B cell (primary cell): ENCODE results near the gene FLNB. TPM values are rescaled to one million over a fixed set of nuclear protein-coding genes. Genes with fewer than 3 reads are reported as not detected.
A peak's percentile ranks its signal among the peaks of the same experiment; 100 is the strongest.

Experiments used
- ATAC-seq: fragments of 200-7000 bp; cut with Tn5 transposase; one replicate; pipeline ENCODE4 v1.10.0; 2021; ENCODE audit warnings: low read depth, mild to moderate bottlenecking, moderate number of reproducible peaks, moderate library complexity
- CTCF ChIA-PET: fragments of 350-600 bp; sonication (Branson Sonifier 250); formaldehyde crosslinking; loops from one replicate; lab custom pipeline; 2021; ENCODE audit warnings: antibody characterized with exemption, inconsistent platforms; lab: Charles Lee
- POLR2A ChIA-PET: fragments of 350-600 bp; sonication (Branson Sonifier 250); formaldehyde crosslinking; loops from one replicate; lab custom pipeline; 2021; ENCODE audit warnings: antibody characterized with exemption; lab: Charles Lee
- DNase-seq: peaks from one replicate; pipeline ENCODE4 v3.0.0; 2013
- H2AFZ ChIP-seq: 2 replicates; pipeline ENCODE4 v1.6.1; 2012; ENCODE audit warnings: mild to moderate bottlenecking, low read depth, low read length; ENCODE audit not compliant: insufficient read depth, poor library complexity, severe bottlenecking
- H3K27ac ChIP-seq, 2 donors: 1 replicate in 1 of 2; 2 replicates in 1 of 2; pipeline ENCODE4 v1.5.1; 2012 to 2013; ENCODE audit warnings: low read length in 2 of 2, mild to moderate bottlenecking in 2 of 2, moderate library complexity in 1 of 2
- H3K27me3 ChIP-seq, 4 experiments: fragments of 200-600 bp in 1 of 4; sonication (generic) in 1 of 4; replicated peaks in 1 of 4; 1 replicate in 2 of 4; 2 replicates in 2 of 4; pipeline versions ENCODE4 v1.6.1 to v1.7.0; 2013 to 2016; ENCODE audit warnings: low read length in 3 of 4, mild to moderate bottlenecking in 2 of 4, mixed read lengths in 1 of 4, moderate library complexity in 1 of 4; ENCODE audit not compliant: insufficient read depth in 4 of 4, control insufficient read depth in 3 of 4; ENCODE audit errors: control extremely low read depth in 1 of 4
- H3K36me3 ChIP-seq, 2 experiments: replicated peaks in 1 of 2; 1 replicate in 1 of 2; 2 replicates in 1 of 2; pipeline versions ENCODE4 v1.6.1 to v1.7.1; 2013; ENCODE audit warnings: low read length in 1 of 2; ENCODE audit not compliant: insufficient read depth in 2 of 2, control insufficient read depth in 1 of 2; ENCODE audit errors: control extremely low read depth in 1 of 2, extremely low read depth in 1 of 2
- H3K4me1 ChIP-seq, 2 donors: fragments of 200-600 bp in 1 of 2; sonication (generic) in 1 of 2; 1 replicate in 1 of 2; 2 replicates in 1 of 2; pipeline versions ENCODE4 v1.5.1 to v1.6.1; 2013 to 2017; ENCODE audit warnings: low read length in 2 of 2; ENCODE audit not compliant: control insufficient read depth in 2 of 2, insufficient read depth in 2 of 2
- H3K4me2 ChIP-seq: replicated peaks from 2 replicates; pipeline ENCODE3; 2012; ENCODE audit warnings: mild to moderate bottlenecking, low read depth, low read length; ENCODE audit not compliant: poor library complexity, severe bottlenecking
- H3K4me3 ChIP-seq, 5 experiments: fragments of 200-600 bp in 1 of 5; sonication (generic) in 1 of 5; 1 replicate in 3 of 5; 2 replicates in 2 of 5; pipeline versions ENCODE4 v1.5.1 to v1.7.0; 2011 to 2016; ENCODE audit warnings: low read length in 4 of 5, mild to moderate bottlenecking in 4 of 5, low read depth in 2 of 5, control low read depth in 1 of 5, moderate library complexity in 1 of 5; ENCODE audit not compliant: insufficient read depth in 1 of 5; ENCODE audit errors: control extremely low read depth in 1 of 5, extremely low read depth in 1 of 5
- H3K79me2 ChIP-seq: fragments of 200-600 bp; sonication (generic); one replicate; pipeline ENCODE4 v1.6.0; 2016; ENCODE audit warnings: low read length; ENCODE audit not compliant: control insufficient read depth, insufficient read depth
- H3K9ac ChIP-seq: fragments of 200-600 bp; sonication (generic); 2 replicates; pipeline ENCODE4 v1.6.1; 2017; ENCODE audit warnings: mild to moderate bottlenecking, low read length, moderate library complexity
- H3K9me3 ChIP-seq, 3 donors: one replicate each; pipeline versions ENCODE4 v1.6.1 to v1.7.1; 2013; ENCODE audit warnings: low read length in 2 of 3; ENCODE audit not compliant: control insufficient read depth in 2 of 3, insufficient read depth in 1 of 3; ENCODE audit errors: control extremely low read depth in 1 of 3
- H4K20me1 ChIP-seq: 2 replicates; pipeline ENCODE4 v1.6.0; 2012; ENCODE audit warnings: mild to moderate bottlenecking, low read length; ENCODE audit not compliant: insufficient read depth, control insufficient read depth, poor library complexity, severe bottlenecking
- H3K27ac Mint-ChIP-seq: one replicate; pipeline ENCODE4 v1.8.0; 2021; ENCODE audit warnings: mixed read lengths
- H3K27me3 Mint-ChIP-seq: one replicate; pipeline ENCODE4 v1.8.0; 2021; ENCODE audit warnings: mixed read lengths
- H3K4me1 Mint-ChIP-seq: one replicate; pipeline ENCODE4 v1.8.0; 2021; ENCODE audit warnings: mixed read lengths
- H3K4me3 Mint-ChIP-seq: one replicate; pipeline ENCODE4 v1.8.0; 2021; ENCODE audit warnings: mixed read lengths
- H3K9me3 Mint-ChIP-seq: one replicate; pipeline ENCODE4 v1.8.0; 2022; ENCODE audit warnings: mixed read lengths; ENCODE audit not compliant: insufficient read depth
- CTCF ChIP-seq: fragments of 200-600 bp; IDR thresholded peaks from one replicate; pipeline ENCODE4 v1.8.0; 2022; ENCODE audit warnings: antibody characterized with exemption, mild to moderate bottlenecking
- EZH2 ChIP-seq: IDR thresholded peaks from 2 replicates; pipeline ENCODE4 v1.6.1; 2012; ENCODE audit warnings: borderline replicate concordance, low read depth, mild to moderate bottlenecking, moderate library complexity, low read length; ENCODE audit not compliant: insufficient read depth, poor library complexity, severe bottlenecking
- WGBS: methylation state at CpG from one replicate; pipeline ENCODE4 v1.1.5; 2013; ENCODE audit warnings: missing lambda C conversion rate; ENCODE audit not compliant: insufficient coverage; 5-methylcytosine and 5-hydroxymethylcytosine counted together
- intact Hi-C: fragments of 100-400 bp; cut with micrococcal nuclease; formaldehyde crosslinking; loops from one replicate; pipeline ENCODE4 v1.10.0; 2022
- polyA plus RNA-seq: library from polyadenylated mRNA; depleted of rRNA; stranded (reverse); fragments of >200 nt; gene quantifications from 2 replicates; pipeline ENCODE4 v1.2.3, GENCODE V29; 2012
- total RNA-seq, 2 donors: library from RNA; stranded (reverse); fragments of 120-200 nt in 1 of 2; gene quantifications; 1 replicate in 1 of 2; 2 replicates in 1 of 2; pipeline versions ENCODE4 v1.2.3 to v1.2.4, GENCODE V29; 2013 to 2022

FLNB gene
- total and polyA plus RNA-seq, 2 donors (not counting 1 experiment from before 2014, with no cell fraction given): 25.5 to 28.3 TPM

- ATAC-seq (peak; percentile 39), DNase-seq (peak; percentile 23)
- H4K20me1 ChIP-seq: no peaks in the 10 kb centered on the region
- Mint-ChIP-seq H3K9me3 (no peaks in the 10 kb centered on the region), H3K4me3 (peak overlapping the region; percentile 74), H3K4me1 (peaks cover 18% of the 10 kb centered on the region), H3K27me3 (no peaks in the 10 kb centered on the region), H3K27ac (peak overlapping the region; percentile 1)
- peak overlapping the region in 2 of 5 experiments; percentile 33 to 55 for H3K4me3 ChIP-seq
- ChIA-PET CTCF (interaction anchor here (0.9 to 1.2 kb wide), 2 partner anchors 9 to 142 kb away, joined by 3 to 4 read pairs; no protein-coding TSS in a partner anchor), POLR2A (no interaction called here)
- intact Hi-C loops: no loop called here
- peak overlapping the region; percentile 62 for H3K9ac ChIP-seq
- peak overlapping the region; percentile 64 for H2AFZ ChIP-seq
- H3K4me2 ChIP-seq: peak overlapping the region; percentile 65
- H3K27me3 ChIP-seq: no peaks in the 10 kb centered on the region
- H3K27ac ChIP-seq: peak overlapping the region; percentile 13 to 25
- H3K79me2 ChIP-seq: no peaks in the 10 kb centered on the region
- no peaks in the 10 kb centered on the region for H3K36me3 ChIP-seq
- no peaks in the 10 kb centered on the region for H3K9me3 ChIP-seq
- H3K4me1 ChIP-seq: peaks cover 12 to 18% of the 10 kb centered on the region in 2 donors
- no peak for TF ChIP-seq EZH2
- TF ChIP-seq CTCF: peak; percentile 16
- WGBS: 24% methylated on average over 4 of the region's 10 CpGs
Measured at GRCh38 chr3:57998366-57999283, 9.6 kb upstream of the FLNB start.
